ENCODE results near the gene CLOCK. TPM values are rescaled to one million over a fixed set of nuclear protein-coding genes. Genes with fewer than 3 reads are reported as not detected.

Gene CLOCK
- total and polyA plus RNA-seq, 2 of the 13 experiments (the other 11 are each of a cell fraction or from before 2014, with no cell fraction given), result 8.8 to 13.5 TPM

- TF ChIP-seq ZNF616 (CRISPR knock-in tag; IDR thresholded peaks at IDR 0.05; ENCODE audit: low read depth) (no peak), ZC3H4 (CRISPR knock-in tag; IDR thresholded peaks at IDR 0.05; ENCODE audit: borderline replicate concordance) (no peak), GZF1 (CRISPR knock-in tag; IDR thresholded peaks at IDR 0.05) (no peak)
Observed at GRCh38 chr4:55446578-55446922, 100.2 kb downstream of the CLOCK start (continued).

GRCh38 chr4:55445921-55446577 lies 100.7 kb downstream of the CLOCK start:
- DNase-seq (ENCODE audit: low spot score) (no peak), ATAC-seq (no peak), FAIRE-seq (no peak)
- ChIA-PET POLR2A (no interaction called here), CTCF (ENCODE audit: low intra/inter-chr PET ratio, low total read pairs) (no interaction called here)
- no peak overlapping the region for H3K4me2 ChIP-seq (ENCODE audit: low read depth, low read length)
- WGBS (ENCODE audit: low lambda C conversion rate), result 96% methylated on average over 2 of the region's 2 CpGs
- H3K9me3 ChIP-seq (ENCODE audit: low read length), result no peaks in the 10 kb centered on the region
- intact Hi-C loops (cut with micrococcal nuclease; ENCODE audit: unreplicated experiment), result loop anchor here (2.0 kb wide), 1 partner anchor 109 kb away; no protein-coding TSS in a partner anchor
- in situ Hi-C loops (cut with HindIII; ENCODE audit: extremely low pct_ligation_motif_present, low pct_unique_long_range_greater_than_20kb), result no loop called here
- BruUV-seq (replicated peaks), result no TSS peak
- H3K9ac ChIP-seq (ENCODE audit: insufficient read depth, low read depth, low read length), result no peak overlapping the region
- peaks cover 3 to 50% of the 10 kb centered on the region in 2 experiments for H3K36me3 ChIP-seq (replicated peaks in 1 of 2; ENCODE audit: control insufficient read depth in 1 of 2, insufficient read depth in 2 of 2, low read length in 2 of 2)
- H2AFZ ChIP-seq (ENCODE audit: low read length), result no peak overlapping the region
- H3K27me3 ChIP-seq (ENCODE audit: control insufficient read depth in 1 of 2, insufficient read depth in 2 of 2, low read length in 2 of 2), result no peaks in the 10 kb centered on the region
- no peaks in the 10 kb centered on the region for H4K20me1 ChIP-seq (ENCODE audit: insufficient read depth, low read length)
- no peak overlapping the region for H3K27ac ChIP-seq (ENCODE audit: extremely low read length, insufficient read depth, low read length)
- H3K4me1 ChIP-seq (ENCODE audit: insufficient read depth, low read length), result no peaks in the 10 kb centered on the region
- H3K4me3 ChIP-seq (replicated peaks in 1 of 3; ENCODE audit: insufficient read depth in 1 of 3, low read depth in 2 of 3, low read length in 3 of 3), result no peak overlapping the region
- H3K79me2 ChIP-seq (ENCODE audit: insufficient read depth, low read length), result no peaks in the 10 kb centered on the region
- TF ChIP-seq ATF4 (CRISPR knock-in tag; IDR thresholded peaks at IDR 0.05) (no peak), SATB2 (CRISPR knock-in tag; IDR thresholded peaks at IDR 0.05) (no peak), ETS1 (CRISPR knock-in tag; IDR thresholded peaks at IDR 0.05) (no peak), BORCS8-MEF2B (CRISPR knock-in tag; IDR thresholded peaks at IDR 0.05) (no peak), ZNF280B (CRISPR knock-in tag; IDR thresholded peaks at IDR 0.05; ENCODE audit: borderline replicate concordance) (no peak), CHD4 (IDR thresholded peaks at IDR 0.05; ENCODE audit: borderline replicate concordance, low read length) (no peak), ZSCAN21 (CRISPR knock-in tag; IDR thresholded peaks at IDR 0.05; ENCODE audit: borderline replicate concordance) (no peak), ZNF251 (CRISPR knock-in tag; IDR thresholded peaks at IDR 0.05) (no peak), MAZ (IDR thresholded peaks at IDR 0.05; ENCODE audit: borderline replicate concordance, low read depth, low read length) (no peak), MAZ (CRISPR knock-in tag; IDR thresholded peaks at IDR 0.05; ENCODE audit: low read depth) (no peak), SP1 (IDR thresholded peaks at IDR 0.05) (no peak), SP1 (CRISPR knock-in tag; IDR thresholded peaks at IDR 0.05) (no peak), ZNF274 (CRISPR knock-in tag; IDR thresholded peaks at IDR 0.05) (no peak), HOXA5 (CRISPR knock-in tag; IDR thresholded peaks at IDR 0.05) (no peak), ZBTB46 (CRISPR knock-in tag; IDR thresholded peaks at IDR 0.05; ENCODE audit: borderline replicate concordance) (no peak), ZNF747 (CRISPR knock-in tag; IDR thresholded peaks at IDR 0.05; ENCODE audit: borderline replicate concordance) (no peak)
